G401 (cell line): Measurements from ENCODE around the gene NEDD4L. TPM values are rescaled to one million over a fixed set of nuclear protein-coding genes. Genes with fewer than 3 reads are reported as not detected.

Source experiments
- DNase-seq: peaks from one replicate; pipeline ENCODE4 v3.0.0-alpha.2; 2015; ENCODE audit warnings: low spot score
- in situ Hi-C: cut with HindIII; loops from 2 replicates; pipeline ENCODE4 v1.10.0; 2016; ENCODE audit warnings: low sequenced_read_pairs, mixed read lengths
- total RNA-seq: library from RNA; depleted of rRNA; stranded (reverse); fragments of >200 nt; shearing (Covaris generic); gene quantifications from 2 replicates; pipeline ENCODE4 v1.2.3, GENCODE V29; 2014

Gene NEDD4L
- total RNA-seq, 1 experiment from 2014 or later = 0.37 TPM

- in situ Hi-C loops = no loop called here
These were observed 168.2 kb downstream of the NEDD4L start for GRCh38 chr18:58212274-58212673.

GRCh38 chr18:58213440-58213839 lies 169.4 kb downstream of the NEDD4L start:
- DNase-seq = no peak
- in situ Hi-C loops = no loop called here

More at GRCh38 chr18:58212274-58212673, 168.2 kb downstream of the NEDD4L start:
- no peak for DNase-seq

- no peak for DNase-seq
- in situ Hi-C loops = no loop called here
These were observed 171.0 kb downstream of the NEDD4L start for GRCh38 chr18:58215011-58215410.

- in situ Hi-C loops = no loop called here
- DNase-seq = no peak
These were observed 172.1 kb downstream of the NEDD4L start for GRCh38 chr18:58216071-58216481.

GRCh38 chr18:58217052-58217451 lies 173.0 kb downstream of the NEDD4L start:
- in situ Hi-C loops = no loop called here
- DNase-seq = no peak

- in situ Hi-C loops = no loop called here
- no peak for DNase-seq
These were observed 174.1 kb downstream of the NEDD4L start for GRCh38 chr18:58218117-58218516.

- in situ Hi-C loops = no loop called here
- DNase-seq = no peak
These were observed 177.2 kb downstream of the NEDD4L start for GRCh38 chr18:58221060-58221725.

- in situ Hi-C loops = no loop called here
- no peak for DNase-seq
These were observed 178.6 kb downstream of the NEDD4L start for GRCh38 chr18:58222432-58223125.

- in situ Hi-C loops = no loop called here
- DNase-seq = no peak
These were observed 179.8 kb downstream of the NEDD4L start for GRCh38 chr18:58223717-58224424.

- in situ Hi-C loops = no loop called here
- no peak for DNase-seq
These were observed 180.4 kb downstream of the NEDD4L start for GRCh38 chr18:58224425-58224750.

GRCh38 chr18:58225101-58225500 lies 181.1 kb downstream of the NEDD4L start:
- in situ Hi-C loops = no loop called here
- no peak for DNase-seq

- in situ Hi-C loops = no loop called here
These were observed 182.4 kb downstream of the NEDD4L start for GRCh38 chr18:58226429-58226828.

GRCh38 chr18:58227361-58227930 lies 183.4 kb downstream of the NEDD4L start:
- DNase-seq = no peak
- in situ Hi-C loops = no loop called here

More at GRCh38 chr18:58226429-58226828, 182.4 kb downstream of the NEDD4L start:
- DNase-seq = no peak

- in situ Hi-C loops = no loop called here
- no peak for DNase-seq
These were observed 184.2 kb downstream of the NEDD4L start for GRCh38 chr18:58228176-58228575.

- DNase-seq = no peak
- in situ Hi-C loops = no loop called here
These were observed 184.7 kb downstream of the NEDD4L start for GRCh38 chr18:58228762-58229161.

GRCh38 chr18:58229162-58229561 lies 185.1 kb downstream of the NEDD4L start:
- in situ Hi-C loops = no loop called here

GRCh38 chr18:58230438-58231179 lies 186.6 kb downstream of the NEDD4L start:
- in situ Hi-C loops = no loop called here
- no peak for DNase-seq

More at GRCh38 chr18:58229162-58229561, 185.1 kb downstream of the NEDD4L start:
- DNase-seq = peak; percentile 68

GRCh38 chr18:58231930-58232329 lies 187.9 kb downstream of the NEDD4L start:
- in situ Hi-C loops = no loop called here
- DNase-seq = no peak

- no peak for DNase-seq
- in situ Hi-C loops = no loop called here
These were observed 188.6 kb downstream of the NEDD4L start for GRCh38 chr18:58232668-58233067.
